OCI-LY1 (cell line): ENCODE data around the gene DEPDC1B.

Source experiments
- CTCF ChIP-seq: fragments of 200-600 bp; sonication (generic), shearing (Covaris generic); IDR thresholded peaks from 2 replicates; pipeline ENCODE4 v1.5.1; 2017; ENCODE audit warnings: mild to moderate bottlenecking, antibody characterized with exemption, low read length, moderate library complexity, mixed read lengths
- EZH2 ChIP-seq: fragments of 200-600 bp; sonication (generic), shearing (Covaris generic); IDR thresholded peaks from 2 replicates; pipeline ENCODE4 v1.8.0; 2017; ENCODE audit warnings: borderline replicate concordance, mixed run types, mild to moderate bottlenecking, antibody characterized with exemption, low read length, moderate library complexity, mixed read lengths

DNA sequence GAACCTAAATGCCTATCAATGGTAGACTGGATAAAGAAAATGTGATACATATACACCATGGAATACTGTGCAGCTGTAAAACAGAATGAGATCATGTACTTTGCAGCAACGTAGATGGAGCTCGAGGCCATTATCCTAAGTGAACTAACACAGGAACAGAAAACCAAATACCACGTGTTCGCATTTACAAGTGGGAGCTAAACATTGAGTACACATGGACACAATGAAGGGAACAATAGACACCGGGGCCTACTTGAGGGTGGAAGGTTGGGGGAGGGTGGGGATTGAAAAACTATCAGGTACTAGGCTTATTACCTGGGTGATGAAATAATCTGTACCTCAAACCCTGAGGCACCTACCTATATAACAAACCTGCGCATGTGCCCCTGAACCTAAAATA is 22.4 kb upstream of the DEPDC1B start:
- TF ChIP-seq CTCF = no peak
- no peak for TF ChIP-seq EZH2
